ENCODE measurements around the gene RPP14.
"Not testable (repeated sequence)": the region's sequence is repeated elsewhere in the genome, so short reads cannot be mapped to it uniquely, and the experiment has no call there.

The RPP14 gene

DNA sequence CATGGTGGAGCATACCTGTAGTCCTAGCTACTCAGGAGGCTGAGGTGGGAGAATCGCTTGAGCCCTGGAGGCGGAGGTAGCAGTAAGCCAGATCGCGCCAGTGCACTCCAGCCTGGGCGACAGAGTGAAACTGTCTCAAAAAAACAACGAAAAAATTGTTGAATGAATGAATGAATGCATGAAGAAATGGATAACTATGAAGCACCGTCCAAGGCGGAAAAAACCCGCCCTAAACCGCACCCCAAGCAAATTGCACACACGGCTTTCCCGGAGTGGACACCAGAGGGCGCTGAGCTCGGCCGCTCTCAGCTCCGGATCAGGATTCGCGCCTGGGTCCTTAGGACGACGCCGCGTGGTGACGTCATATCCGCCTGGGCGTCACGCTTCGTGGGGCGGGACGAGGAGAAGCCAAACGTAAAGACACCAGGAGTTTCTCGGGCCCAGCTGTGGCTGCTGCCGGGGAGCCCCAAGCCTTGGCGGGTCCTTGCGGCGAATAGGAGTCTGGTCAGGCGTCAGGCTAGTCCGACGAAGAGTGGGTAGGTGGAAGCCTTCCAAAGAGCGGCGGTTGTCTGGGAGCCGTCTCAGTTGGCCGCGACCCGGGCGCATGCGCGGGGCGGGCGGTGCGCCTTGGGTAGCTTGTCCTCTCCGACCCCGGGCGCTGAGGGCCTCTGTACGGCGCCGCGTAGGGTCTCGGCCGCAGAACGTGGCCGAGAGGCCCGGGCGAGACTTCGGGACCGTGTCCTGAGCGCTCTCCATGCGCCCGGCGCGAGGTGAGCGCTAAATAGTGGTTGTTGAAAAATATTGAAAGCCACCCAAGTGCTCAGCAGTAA lies at the start of gene RPP14, which contains the start of gene HTD2:
Gene RPP14 (plus strand): TSS at position 364 of the 830 bp plus-strand sequence. CDS start 4,085 bp downstream, outside the sequence.
Gene HTD2 (plus strand): TSS at position 639 of the 830 bp plus-strand sequence. CDS start 11,094 bp downstream, outside the sequence.
- peak; percentile 17 for DNase-seq

DNA sequence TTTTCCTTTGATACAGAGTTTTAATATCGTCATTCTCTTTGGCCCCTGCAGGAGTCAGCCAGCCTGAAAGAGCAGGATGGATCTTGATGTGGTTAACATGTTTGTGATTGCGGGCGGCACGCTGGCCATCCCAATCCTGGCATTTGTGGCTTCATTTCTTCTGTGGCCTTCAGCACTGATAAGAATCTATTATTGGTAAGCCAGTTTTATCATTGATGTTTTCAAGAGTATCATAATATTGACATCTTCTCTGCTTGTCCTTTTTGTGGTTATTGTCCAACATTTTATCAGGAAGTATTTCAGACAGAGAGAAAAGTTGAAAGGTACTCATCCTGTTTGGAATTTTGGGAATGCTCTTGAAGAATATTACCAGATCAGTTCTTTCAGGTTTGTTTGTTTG lies 49.5 kb upstream of the RPP14 start:
- DNase-seq, result no peak

DNA sequence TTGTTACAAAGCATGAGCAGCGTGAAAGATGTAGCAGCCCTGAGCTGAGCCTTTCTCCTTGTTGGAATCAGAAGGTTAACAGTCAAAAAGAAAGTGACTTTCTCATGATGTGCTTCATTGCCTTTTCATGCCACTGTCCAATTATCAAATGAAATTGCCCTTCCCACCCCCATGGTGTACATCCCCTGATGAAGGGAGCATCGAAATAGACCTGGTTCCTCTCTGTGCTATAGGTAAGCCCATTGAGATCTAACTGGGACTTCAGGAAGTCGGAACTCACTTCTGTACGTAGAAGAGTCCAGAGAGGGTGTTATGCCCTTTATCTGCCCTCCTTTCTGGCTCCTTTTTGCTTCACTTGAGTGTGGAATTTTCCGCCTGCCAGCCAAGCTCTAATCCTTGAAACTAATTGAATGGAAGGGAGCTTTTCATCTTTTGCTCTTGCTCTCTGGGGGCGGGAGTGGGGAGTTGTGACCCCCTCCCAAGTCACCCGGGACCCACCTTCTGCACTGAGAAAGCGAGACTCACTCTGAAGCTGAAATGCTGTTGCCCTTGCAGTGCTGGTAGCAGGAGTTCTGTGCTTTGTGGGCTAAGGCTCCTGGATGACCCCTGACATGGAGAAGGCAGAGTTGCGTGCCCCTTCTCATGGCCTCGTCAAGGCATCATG lies 47.5 kb upstream of the RPP14 start:
- DNase-seq, result no peak

DNA sequence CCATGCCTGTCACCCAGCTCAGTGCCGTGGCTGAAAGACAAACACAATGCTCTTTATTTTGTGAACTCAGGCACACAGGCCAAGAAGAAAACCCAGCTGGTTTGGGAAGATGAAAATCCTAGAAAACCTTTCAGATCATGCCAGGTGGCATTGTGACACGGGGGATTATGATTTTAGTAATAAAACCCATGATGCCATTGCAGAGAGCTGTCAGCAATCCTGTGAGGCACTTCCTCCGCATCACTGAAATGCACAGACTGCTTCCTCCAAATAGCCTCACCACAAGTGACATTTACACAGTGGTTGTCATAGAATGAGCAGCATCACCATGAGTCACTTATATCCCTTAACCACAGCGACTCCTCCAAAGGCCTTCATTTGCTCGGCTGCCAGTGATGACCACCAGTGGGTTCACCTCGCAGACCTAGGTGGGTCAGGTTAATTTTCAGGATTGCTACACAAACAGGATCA lies 45.7 kb upstream of the RPP14 start:
- no peak for DNase-seq

DNA sequence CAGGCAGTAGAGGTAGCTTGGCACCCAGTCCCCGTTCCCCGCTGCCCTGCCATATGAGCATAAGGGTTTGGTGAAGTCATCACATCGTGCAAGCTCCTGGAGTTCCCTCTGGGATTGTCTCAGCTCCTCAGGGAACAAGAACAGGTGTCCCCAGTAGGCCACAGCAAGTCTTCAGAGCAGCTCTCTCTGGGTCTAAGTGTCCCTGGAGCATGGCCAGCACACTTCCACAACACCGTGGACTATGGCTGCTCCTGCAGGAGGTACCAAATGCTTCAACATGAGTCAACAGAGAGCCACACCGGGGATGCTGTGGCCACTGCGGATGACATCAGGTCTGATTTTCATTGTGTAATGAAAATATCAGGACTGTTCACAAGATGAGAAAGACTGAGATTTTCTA lies 45.3 kb upstream of the RPP14 start:
- DNase-seq, result no peak

DNA sequence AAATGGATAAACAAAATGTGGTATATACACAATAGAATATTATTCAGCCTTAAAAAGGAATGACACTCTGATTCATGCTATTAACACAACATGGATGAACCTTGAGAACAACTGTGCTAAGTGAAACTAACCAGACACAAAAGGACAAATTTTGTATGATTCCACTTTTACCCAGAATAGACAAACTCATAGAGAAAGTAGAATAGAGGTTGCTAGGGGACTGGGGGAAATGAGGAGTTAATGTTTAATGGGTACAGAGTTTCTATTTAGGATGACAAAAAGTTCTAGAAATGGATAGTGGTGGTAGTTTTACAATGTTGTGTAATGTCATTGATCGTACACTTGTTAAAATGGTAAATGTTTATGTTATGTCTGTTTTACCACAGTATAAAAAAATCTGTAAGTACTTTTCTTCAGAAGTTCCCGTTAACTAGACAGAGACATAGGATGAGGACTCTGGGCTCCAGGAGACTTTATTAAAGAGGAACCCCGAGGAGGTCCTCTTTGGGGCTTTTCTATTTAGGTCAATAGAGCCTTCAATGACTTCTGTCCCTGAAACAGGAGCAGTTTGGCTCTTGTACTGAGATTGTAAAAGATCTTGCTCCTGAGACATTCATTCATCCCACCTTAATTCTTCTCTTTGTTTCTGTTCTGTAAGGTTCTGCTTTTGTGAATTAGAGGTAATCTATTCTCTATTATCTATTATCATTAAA lies 43.9 kb upstream of the RPP14 start:
- DNase-seq, result no peak

DNA sequence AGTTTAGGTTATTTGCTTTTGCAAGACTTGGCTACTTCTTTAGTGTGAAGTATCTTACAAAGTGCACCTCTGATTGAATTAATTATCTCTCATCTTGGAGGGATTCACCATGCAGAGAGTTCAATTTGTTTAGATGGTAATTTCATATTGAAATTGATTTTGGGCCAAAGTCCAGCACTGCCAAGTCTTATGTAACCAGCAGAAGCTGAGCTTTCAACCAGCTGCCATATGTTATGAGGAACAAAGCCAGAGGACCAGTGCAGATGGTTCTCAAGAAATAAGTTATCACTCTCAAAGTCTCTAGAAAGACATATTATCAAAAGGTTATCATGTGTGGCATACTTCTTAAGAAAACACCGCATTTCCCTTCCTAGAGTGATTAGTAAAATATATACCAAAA lies 39.5 kb upstream of the RPP14 start:
- DNase-seq, result no peak

DNA sequence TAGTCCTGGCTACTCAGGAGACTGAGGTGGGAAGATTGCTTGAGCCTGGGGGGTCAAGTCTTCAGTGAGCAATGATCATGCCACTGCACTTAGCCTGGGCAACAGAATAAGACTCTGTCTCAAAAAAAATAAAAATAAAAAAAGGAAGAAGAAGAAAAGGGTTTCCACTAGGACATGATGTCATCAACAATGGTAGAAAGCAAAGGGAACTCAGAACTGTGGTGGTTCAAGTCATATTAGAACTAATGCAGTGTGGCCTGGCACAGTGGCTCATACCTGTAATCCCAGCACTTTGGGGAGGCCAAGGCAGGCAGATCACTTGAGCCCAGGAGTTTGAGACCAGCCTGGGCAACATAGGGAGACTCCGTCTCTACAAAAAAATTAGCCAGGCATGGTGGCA lies 38.5 kb upstream of the RPP14 start:
- DNase-seq, result not testable (repeated sequence)

DNA sequence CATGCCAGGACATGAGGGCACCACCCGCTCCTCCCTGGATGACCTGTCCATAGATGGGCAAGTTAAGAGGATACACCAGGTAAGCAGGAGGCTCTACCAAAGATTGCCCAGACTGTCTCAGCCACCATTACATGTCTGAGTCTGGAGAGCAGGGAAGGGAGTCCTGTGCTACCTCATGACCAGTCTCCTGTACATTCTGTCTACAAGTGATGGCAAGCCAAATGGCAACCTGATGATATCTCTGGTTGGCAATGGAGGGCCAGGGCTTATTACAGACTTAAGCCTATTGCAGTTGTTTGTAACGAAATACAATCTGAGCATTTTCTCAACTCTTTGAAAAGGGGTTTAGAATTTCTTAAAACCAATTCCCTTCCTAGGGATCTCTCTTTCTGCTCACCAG lies 36.7 kb upstream of the RPP14 start:
- no peak for DNase-seq

DNA sequence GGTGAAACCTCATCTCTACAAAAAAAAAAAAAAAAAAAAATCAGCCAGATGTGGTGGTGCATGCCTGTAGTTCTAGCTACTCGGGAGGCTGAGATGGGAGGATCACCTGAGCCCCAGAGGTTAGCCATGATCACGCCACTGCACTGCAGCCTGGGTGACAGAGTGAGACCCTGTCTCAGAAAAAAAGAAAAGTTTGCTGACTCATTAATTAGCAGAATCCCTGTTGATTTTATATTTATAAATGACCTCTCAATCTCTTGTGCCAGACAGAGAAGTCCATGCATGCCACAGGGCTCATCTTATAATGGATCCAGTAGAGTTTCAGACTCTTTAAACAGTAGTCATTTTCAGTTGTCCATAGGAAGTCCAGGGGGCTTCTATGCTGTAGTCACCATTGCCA lies 35.6 kb upstream of the RPP14 start:
- no peak for DNase-seq

DNA sequence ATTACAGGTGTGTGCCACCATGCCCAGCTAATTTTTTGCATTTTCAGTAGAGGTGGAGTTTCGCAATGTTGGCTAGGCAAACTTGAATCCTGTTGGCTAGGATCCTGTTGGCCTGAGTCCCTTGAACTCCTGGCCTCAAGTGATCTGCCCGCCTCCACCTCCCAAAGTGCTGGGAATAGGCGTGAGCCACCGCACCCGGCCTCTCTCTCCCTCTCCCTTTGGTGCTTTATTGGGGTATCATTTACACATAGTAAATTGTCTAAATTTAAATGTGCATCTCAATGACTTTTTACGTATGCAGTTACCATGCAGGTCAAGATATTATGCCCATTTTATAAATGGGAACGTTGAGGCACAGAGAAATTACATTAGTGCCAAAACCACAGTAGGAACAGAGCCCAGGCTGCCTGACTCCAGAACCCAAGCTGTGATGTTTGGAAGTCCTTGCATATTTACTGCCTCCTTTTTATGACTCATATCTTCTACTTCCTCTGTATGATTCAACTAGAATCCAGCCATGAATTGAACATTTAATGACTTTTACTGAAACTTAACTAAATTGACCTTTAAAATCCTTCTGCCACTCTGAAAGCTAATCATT lies 34.0 kb upstream of the RPP14 start:
- DNase-seq, result no peak

DNA sequence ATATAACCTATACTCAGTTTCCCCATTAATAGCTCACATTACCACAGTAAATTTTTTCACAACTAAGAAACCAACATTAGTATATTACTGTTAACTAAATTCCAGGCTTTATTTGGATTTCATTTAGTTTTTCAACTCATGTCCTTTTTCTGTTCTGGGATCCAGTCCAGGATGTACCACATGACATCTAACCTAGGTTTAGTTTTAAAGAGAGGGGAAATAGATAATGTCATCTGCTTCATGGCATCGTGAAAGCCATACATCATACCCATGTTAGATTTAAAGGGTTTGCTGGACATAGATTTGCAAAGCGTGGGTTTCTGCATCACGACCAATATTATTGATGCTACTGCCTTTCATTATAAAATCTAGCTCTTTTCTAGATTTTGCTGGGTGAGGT lies 33.2 kb upstream of the RPP14 start:
- DNase-seq, result no peak

DNA sequence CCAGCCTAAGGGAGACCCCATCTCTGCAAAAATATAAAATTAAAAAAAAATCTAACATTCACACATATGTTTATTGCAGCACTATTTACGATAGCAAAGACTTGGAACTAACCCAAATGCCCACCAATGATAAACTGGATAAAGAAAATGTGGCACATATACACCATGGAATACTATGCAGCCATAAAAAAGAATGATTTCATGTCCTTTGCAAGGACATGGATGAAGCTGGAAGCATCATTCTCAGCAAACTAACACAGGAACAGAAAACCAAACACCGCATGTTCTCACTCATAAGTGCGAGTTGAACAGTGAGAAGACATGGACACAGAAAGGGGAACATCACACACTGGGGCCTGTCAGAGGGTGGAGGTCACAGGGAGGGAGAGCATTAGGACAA lies 32.7 kb upstream of the RPP14 start:
- DNase-seq, result not testable (repeated sequence)

DNA sequence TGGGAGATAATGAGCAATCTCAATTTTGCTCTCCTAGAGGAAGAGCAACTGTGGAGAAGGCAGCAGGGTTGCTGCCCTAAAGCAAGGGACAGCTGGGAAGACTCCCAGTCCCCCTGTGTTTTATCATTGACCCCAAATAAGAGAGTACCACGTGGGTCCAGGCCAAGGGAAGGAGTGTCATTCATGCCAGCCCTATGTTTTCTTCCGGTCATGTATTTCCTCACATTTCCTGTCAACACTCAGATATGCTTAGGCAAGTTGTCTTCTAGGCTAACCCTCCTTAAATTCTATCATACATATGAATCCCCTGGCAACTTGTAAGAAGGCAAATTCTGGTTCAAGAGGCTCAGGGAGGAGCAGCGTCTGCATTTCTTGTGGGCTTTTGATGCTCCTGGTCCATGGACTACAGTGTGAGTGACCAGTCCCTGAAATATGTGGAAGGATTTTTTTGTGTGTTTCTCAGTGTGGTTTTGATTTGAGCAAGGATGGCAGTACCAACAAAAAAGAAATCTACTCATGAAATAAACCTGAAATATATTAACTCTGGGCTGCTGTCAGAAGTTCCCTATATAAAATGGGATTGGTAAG lies 31.9 kb upstream of the RPP14 start:
- DNase-seq, result no peak

DNA sequence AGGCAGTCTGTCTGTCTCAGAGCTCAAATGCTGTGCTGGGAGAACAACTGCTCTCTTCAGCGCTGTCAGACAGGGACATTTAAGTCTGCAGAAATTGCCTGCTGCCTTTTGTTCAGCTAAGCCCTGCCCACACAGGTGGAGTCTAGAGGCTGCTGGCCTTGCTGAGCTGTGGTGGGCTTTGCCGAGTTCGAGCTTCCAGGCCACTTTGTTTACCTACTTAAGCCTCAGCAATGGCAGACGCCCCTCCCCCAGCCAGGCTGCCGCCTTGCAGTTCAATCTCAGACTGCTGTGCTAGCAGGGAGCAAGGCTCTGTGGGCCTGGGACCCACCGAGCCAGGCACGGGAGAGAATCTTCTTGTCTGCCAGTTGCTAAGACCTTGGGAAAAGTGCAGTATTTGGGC lies 25.0 kb upstream of the RPP14 start:
- no peak for DNase-seq

DNA sequence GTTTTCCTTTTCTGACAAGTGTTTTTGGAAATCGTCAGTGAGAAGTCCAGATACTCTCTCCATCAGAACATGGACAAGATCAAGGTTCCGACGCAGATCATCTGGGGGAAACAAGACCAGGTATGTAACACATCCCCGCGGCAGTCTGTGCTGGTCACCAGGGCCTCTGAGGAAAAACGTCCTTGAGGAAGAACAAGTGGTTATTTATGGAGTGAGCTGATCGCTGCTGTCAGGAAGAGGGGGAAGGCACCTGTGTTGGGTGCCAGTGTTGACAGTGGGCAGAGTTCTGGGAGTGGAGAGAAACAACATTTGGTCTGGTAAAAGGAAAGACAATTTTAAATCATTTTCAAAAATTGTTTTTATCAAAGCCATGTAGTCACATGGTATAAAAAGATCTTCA lies 20.7 kb upstream of the RPP14 start:
- no peak for DNase-seq

DNA sequence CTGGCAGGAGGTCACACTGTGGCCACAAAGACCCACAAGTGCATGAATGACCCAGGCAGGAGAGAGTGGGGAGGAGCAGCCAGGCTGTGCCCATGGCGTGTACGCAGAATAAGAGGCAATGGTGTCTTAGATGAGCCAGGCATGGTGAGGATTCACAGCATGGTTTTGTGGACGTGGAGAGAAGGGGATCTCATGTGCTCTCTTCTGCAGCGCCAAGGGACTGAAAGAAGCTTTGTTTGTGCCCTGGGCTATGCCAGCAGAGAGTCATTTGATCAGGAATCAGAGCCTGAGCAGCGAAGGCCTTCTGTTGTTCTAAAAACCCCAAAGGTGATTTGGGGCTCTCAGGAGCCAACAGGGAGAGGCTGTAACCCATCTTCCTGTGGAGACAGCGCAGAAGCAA lies 18.7 kb upstream of the RPP14 start:
- DNase-seq, result no peak

DNA sequence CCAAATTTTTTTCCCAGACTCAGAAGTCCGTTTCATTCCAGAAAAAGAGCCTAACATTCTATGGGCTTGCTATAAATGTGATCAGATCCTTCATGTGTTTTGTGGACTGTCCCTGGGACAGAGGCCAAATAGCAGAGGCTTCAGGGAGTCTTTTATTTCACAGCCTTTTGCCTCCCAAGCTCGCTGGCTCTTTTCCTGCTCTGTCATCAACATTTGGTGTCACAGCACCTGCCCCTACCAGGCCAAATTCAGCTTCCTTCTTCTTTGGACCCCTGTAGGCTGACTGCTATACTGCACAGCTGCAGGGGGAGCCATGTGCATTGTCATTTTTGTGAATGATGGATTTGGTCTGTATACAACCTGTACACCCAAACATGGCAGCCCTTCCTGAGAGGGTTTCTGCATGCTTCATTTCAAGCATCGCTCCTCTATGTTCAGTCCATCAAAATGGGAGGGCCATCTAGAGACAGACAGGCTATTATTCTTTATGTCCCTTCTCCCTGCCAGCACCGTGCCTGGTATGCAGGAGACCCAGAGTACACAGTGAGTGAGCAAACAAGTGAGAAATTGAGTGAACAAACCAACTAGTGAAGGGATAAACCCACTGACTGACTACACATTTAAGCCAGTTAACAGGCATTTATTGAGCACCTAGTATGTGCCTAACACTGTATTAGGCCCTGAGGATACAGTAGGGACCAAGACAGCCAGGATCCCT lies 17.9 kb upstream of the RPP14 start:
- no peak for DNase-seq

DNA sequence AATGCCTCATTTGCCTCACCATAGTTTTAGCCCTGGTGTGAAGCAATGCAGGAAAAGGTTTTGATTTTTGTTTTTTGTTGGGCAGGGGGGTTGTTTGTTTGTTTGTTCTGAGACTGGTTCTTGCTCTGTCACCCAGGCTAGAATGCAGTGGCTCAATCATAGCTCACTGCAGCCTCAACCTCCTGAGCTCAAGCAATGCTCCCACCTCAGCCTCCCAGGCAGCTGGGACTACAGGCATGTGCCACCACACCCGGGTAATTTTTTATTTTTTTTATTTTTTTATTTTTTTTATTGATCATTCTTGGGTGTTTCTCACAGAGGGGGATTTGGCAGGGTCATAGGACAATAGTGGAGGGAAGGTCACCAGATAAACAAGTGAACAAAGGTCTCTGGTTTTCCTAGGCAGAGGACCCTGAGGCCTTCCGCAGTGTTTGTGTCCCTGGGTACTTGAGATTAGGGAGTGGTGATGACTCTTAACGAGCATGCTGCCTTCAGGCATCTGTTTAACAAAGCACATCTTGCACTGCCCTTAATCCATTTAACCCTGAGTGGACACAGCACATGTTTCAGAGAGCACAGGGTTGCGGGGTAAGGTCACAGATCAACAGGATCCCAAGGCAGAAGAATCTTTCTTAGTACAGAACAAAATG lies 17.0 kb upstream of the RPP14 start:
- not testable (repeated sequence) for DNase-seq

DNA sequence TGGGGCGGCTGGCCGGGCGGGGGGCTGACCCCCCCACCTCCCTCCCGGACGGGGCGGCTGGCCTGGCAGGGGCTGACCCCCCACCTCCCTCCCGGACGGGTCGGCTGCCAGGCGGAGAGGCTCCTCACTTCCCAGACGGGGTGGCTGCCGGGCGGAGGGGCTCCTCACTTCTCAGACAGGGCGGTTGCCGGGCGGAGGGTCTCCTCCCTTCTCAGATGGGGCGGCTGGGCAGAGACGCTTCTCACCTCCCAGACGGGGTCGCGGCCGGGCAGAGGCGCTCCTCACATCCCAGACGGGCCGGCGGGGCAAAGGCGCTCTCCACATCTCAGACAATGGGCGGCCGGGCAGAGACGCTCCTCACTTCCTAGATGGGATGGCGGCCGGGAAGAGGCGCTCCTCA lies 15.6 kb upstream of the RPP14 start:
- DNase-seq, result not testable (repeated sequence)

DNA sequence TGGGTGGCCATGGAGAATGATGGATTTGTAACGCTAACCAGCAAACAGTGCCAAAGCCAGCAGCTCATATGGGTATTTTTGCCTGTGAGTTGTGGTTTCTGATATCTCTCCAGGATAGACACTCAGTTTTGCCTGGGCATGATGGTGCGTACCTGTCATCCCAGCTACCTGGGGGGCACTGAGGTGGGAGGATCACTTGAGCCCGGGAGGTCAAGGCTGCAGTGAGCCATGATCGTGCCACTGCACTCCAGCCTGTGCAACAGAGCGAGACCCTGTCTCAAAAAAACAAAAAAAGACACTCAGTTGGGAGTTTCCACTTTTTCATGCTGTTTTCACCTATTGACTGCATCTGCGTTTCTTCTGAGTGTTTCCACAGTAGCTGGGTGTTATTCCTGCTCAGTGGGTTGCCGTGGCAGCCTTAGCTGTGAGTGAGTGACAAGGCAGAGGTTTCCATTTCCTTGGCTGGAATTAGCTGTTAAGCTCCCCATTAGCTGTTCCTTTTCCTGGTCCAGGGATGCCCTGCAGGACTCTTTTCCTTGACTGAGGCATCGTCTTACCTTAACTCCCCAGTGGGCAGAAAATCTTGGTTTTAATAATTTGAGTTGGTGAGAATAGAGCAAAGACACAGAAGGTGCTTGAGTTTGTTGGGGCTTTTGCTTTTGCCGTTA lies 14.2 kb upstream of the RPP14 start:
- no peak for DNase-seq
